Caco-2 (cell line): ENCODE measurements around the gene KCNE4. TPM values are rescaled to one million over a fixed set of nuclear protein-coding genes. Genes with fewer than 3 reads are reported as not detected.

Source experiments
- BruUV-seq: library from RNA; stranded (reverse); fragments of 400-500 nt; replicated peaks from 2 replicates; lab custom pipeline; 2021; lab: Mats Ljungman, UMichigan
- CTCF ChIA-PET: fragments of 300-600 bp; sonication (Branson Sonifier 250); formaldehyde crosslinking; loops from one replicate; lab custom pipeline; 2022; ENCODE audit warnings: antibody characterized with exemption; lab: Charles Lee
- POLR2A ChIA-PET: fragments of 300-600 bp; sonication (Branson Sonifier 250); formaldehyde crosslinking; loops from one replicate; lab custom pipeline; 2022; ENCODE audit warnings: antibody characterized with exemption; lab: Charles Lee
- DNase-seq, 2 experiments: peaks; one replicate each; pipeline versions ENCODE4 v3.0.0 to v3.0.0-alpha.2; 2020 to 2022
- H3K27me3 ChIP-seq: replicated peaks from 2 replicates; pipeline ENCODE4 v1.6.0; 2011; ENCODE audit warnings: low read length; ENCODE audit not compliant: control insufficient read depth, insufficient read depth
- H3K36me3 ChIP-seq: 2 replicates; pipeline ENCODE4 v1.5.1; 2011; ENCODE audit warnings: low read length; ENCODE audit not compliant: control insufficient read depth, insufficient read depth
- H3K4me1 ChIP-seq: fragments of 250-450 bp; sonication (Bioruptor Pico); 2 replicates; pipeline ENCODE4 v1.5.1; 2020; ENCODE audit warnings: mild to moderate bottlenecking
- H3K4me3 ChIP-seq: 2 replicates; pipeline ENCODE4 v1.5.1; 2011; ENCODE audit warnings: low read depth, mild to moderate bottlenecking, control low read depth, low read length
- H3K9me3 ChIP-seq: fragments of 250-450 bp; sonication (Bioruptor Pico); 2 replicates; pipeline ENCODE4 v1.5.1; 2020; ENCODE audit warnings: mild to moderate bottlenecking, moderate library complexity
- H3K27ac Mint-ChIP-seq: one replicate; pipeline ENCODE4 v1.8.0; 2022; ENCODE audit warnings: mixed read lengths; ENCODE audit not compliant: unreplicated experiment
- H3K27me3 Mint-ChIP-seq: one replicate; pipeline ENCODE4 v1.8.0; 2022; ENCODE audit warnings: mixed read lengths; ENCODE audit not compliant: insufficient read depth, unreplicated experiment
- H3K36me3 Mint-ChIP-seq: one replicate; pipeline ENCODE4 v1.8.0; 2022; ENCODE audit warnings: mild to moderate bottlenecking, mixed read lengths; ENCODE audit not compliant: insufficient read depth, unreplicated experiment
- H3K4me1 Mint-ChIP-seq: one replicate; pipeline ENCODE4 v1.8.0; 2022; ENCODE audit warnings: low read depth, mixed read lengths; ENCODE audit not compliant: unreplicated experiment
- H3K4me3 Mint-ChIP-seq: one replicate; pipeline ENCODE4 v1.8.0; 2022; ENCODE audit warnings: mild to moderate bottlenecking, moderate library complexity, mixed read lengths; ENCODE audit not compliant: unreplicated experiment
- H3K9me3 Mint-ChIP-seq: one replicate; pipeline ENCODE4 v1.8.0; 2022; ENCODE audit warnings: mixed read lengths; ENCODE audit not compliant: unreplicated experiment
- CTCF ChIP-seq, 2 experiments: fragments of 200-600 bp in 1 of 2; IDR thresholded peaks; 1 replicate in 1 of 2; 2 replicates in 1 of 2; pipeline versions ENCODE4 v1.5.1 to v1.8.0; 2011 to 2022; ENCODE audit warnings: antibody characterized with exemption in 1 of 2, control low read depth in 1 of 2, inconsistent platforms in 1 of 2, low read depth in 1 of 2, low read length in 1 of 2, mild to moderate bottlenecking in 1 of 2, moderate library complexity in 1 of 2; ENCODE audit not compliant: insufficient read depth in 1 of 2, severe bottlenecking in 1 of 2, unreplicated experiment in 1 of 2
- intact Hi-C: fragments of 100-400 bp; cut with micrococcal nuclease; formaldehyde crosslinking; loops from one replicate; pipeline ENCODE4 v1.10.0; 2022; ENCODE audit not compliant: unreplicated experiment
- total RNA-seq: library from RNA; stranded (reverse); gene quantifications from 2 replicates; pipeline ENCODE4 v1.2.3, GENCODE V29; 2022

The KCNE4 gene
- total RNA-seq, 1 experiment from 2014 or later = not detected

- Mint-ChIP-seq H3K4me1 (peaks cover 6% of the 10 kb centered on the region), H3K27ac (no peak overlapping the region)
- no TSS peak for BruUV-seq
These were observed 3.8 kb downstream of the KCNE4 start for GRCh38 chr2:223055836-223056235.

GRCh38 chr2:223056701-223057418 is 4.9 kb downstream of the KCNE4 start:
- ChIA-PET POLR2A (no interaction called here), CTCF (no interaction called here)
- Mint-ChIP-seq H3K27me3 (no peaks in the 10 kb centered on the region), H3K36me3 (no peaks in the 10 kb centered on the region), H3K4me3 (no peak overlapping the region), H3K9me3 (peaks cover 16% of the 10 kb centered on the region), H3K27ac (no peak overlapping the region), H3K4me1 (peaks cover 3% of the 10 kb centered on the region)
- Histone ChIP-seq H3K4me3 (no peak overlapping the region), H3K36me3 (no peaks in the 10 kb centered on the region), H3K4me1 (peaks cover 11% of the 10 kb centered on the region), H3K9me3 (no peaks in the 10 kb centered on the region), H3K27me3 (no peaks in the 10 kb centered on the region)
- no TSS peak for BruUV-seq
- no peak for TF ChIP-seq CTCF (IDR thresholded peaks at IDR 0.05; ENCODE audit: insufficient read depth in 1 of 2, low read depth in 1 of 2, low read length in 1 of 2, severe bottlenecking in 1 of 2, unreplicated experiment in 1 of 2)
- no peak for DNase-seq
- intact Hi-C loops = no loop called here

More at GRCh38 chr2:223055836-223056235, 3.8 kb downstream of the KCNE4 start:
- TF ChIP-seq CTCF (IDR thresholded peaks at IDR 0.05; ENCODE audit: insufficient read depth in 1 of 2, low read depth in 1 of 2, low read length in 1 of 2, severe bottlenecking in 1 of 2, unreplicated experiment in 1 of 2) = no peak
- Histone ChIP-seq H3K36me3 (no peaks in the 10 kb centered on the region), H3K4me3 (no peak overlapping the region), H3K4me1 (peaks cover 11% of the 10 kb centered on the region), H3K27me3 (no peaks in the 10 kb centered on the region), H3K9me3 (no peaks in the 10 kb centered on the region)
- Mint-ChIP-seq H3K4me3 (no peak overlapping the region), H3K9me3 (peaks cover 16% of the 10 kb centered on the region), H3K27me3 (no peaks in the 10 kb centered on the region), H3K36me3 (no peaks in the 10 kb centered on the region)
- ChIA-PET POLR2A (interaction anchor here (0.6 kb wide), 1 partner anchor 49 kb away, joined by 3 read pairs; no protein-coding TSS in a partner anchor), CTCF (no interaction called here)
- intact Hi-C loops = no loop called here
- no peak for DNase-seq

GRCh38 chr2:223057569-223057968 is 5.6 kb downstream of the KCNE4 start:
- DNase-seq = no peak
- H3K4me3 Mint-ChIP-seq = no peak overlapping the region
- Histone ChIP-seq H3K9me3 (no peaks in the 10 kb centered on the region), H3K27me3 (no peaks in the 10 kb centered on the region), H3K36me3 (no peaks in the 10 kb centered on the region), H3K4me1 (peaks cover 11% of the 10 kb centered on the region), H3K4me3 (no peak overlapping the region)
- BruUV-seq = no TSS peak
- H3K27me3 Mint-ChIP-seq = no peaks in the 10 kb centered on the region
- ChIA-PET CTCF (no interaction called here), POLR2A (no interaction called here)
- H3K9me3 Mint-ChIP-seq = peaks cover 16% of the 10 kb centered on the region
- no peaks in the 10 kb centered on the region for H3K36me3 Mint-ChIP-seq
- no peak overlapping the region for H3K27ac Mint-ChIP-seq
- TF ChIP-seq CTCF (IDR thresholded peaks at IDR 0.05; ENCODE audit: insufficient read depth in 1 of 2, low read depth in 1 of 2, low read length in 1 of 2, severe bottlenecking in 1 of 2, unreplicated experiment in 1 of 2) = no peak
- no peaks in the 10 kb centered on the region for H3K4me1 Mint-ChIP-seq
- intact Hi-C loops = no loop called here
